ENCODE results near the gene COPB2. TPM values are rescaled to one million over a fixed set of nuclear protein-coding genes. Genes with fewer than 3 reads are reported as not detected.

COPB2 gene
- total and polyA plus RNA-seq, 10 donors: 21.4 to 101 (median 88.0) TPM

- H3K27me3 ChIP-seq (replicated peaks in 1 of 7): peaks cover 0 to 23% (median 13%) of the 10 kb centered on the region in 7 donors
- no peaks in the 10 kb centered on the region for H3K9me3 ChIP-seq
- TF ChIP-seq POLR2A (IDR thresholded peaks at IDR 0.05) (no peak), POLR2AphosphoS5 (IDR thresholded peaks at IDR 0.05) (no peak), CTCF (IDR thresholded peaks at IDR 0.05 in 8 of 11, conservative IDR thresholded peaks at IDR 0.05 in 3 of 11) (no peak)
- H3K27ac ChIP-seq: no peak overlapping the region
- no peak for DNase-seq
- peaks cover 6 to 12% (median 9%) of the 10 kb centered on the region in 6 donors for H3K4me1 ChIP-seq
- intact Hi-C loops (cut with DNase I; ENCODE audit: low total_unique reads): loop anchor here (5.0 to 10.0 kb wide), 2 partner anchors 214 to 402 kb away; no protein-coding TSS in a partner anchor
- 74 to 88% (median 79%) methylated on average over 4 of the region's 4 CpGs for WGBS, 5 donors
- H3K36me3 ChIP-seq: no peaks in the 10 kb centered on the region
- H3K4me3 ChIP-seq: no peak overlapping the region
These were observed 62.7 kb downstream of the COPB2 start for GRCh38 chr3:139326707-139327106.

- intact Hi-C loops (cut with DNase I; ENCODE audit: low total_unique reads): loop anchor here (5.0 to 10.0 kb wide), 2 partner anchors 214 to 401 kb away; no protein-coding TSS in a partner anchor
- Histone ChIP-seq H3K9me3 (no peaks in the 10 kb centered on the region), H3K27ac (no peak overlapping the region), H3K27me3 (replicated peaks in 1 of 7) (peaks cover 0 to 17% (median 12%) of the 10 kb centered on the region in 7 donors), H3K4me3 (no peak overlapping the region), H3K4me1 (peaks cover 6 to 12% (median 9%) of the 10 kb centered on the region in 6 donors), H3K36me3 (no peaks in the 10 kb centered on the region)
- TF ChIP-seq POLR2AphosphoS5 (IDR thresholded peaks at IDR 0.05) (no peak), CTCF (IDR thresholded peaks at IDR 0.05 in 8 of 11, conservative IDR thresholded peaks at IDR 0.05 in 3 of 11) (no peak), POLR2A (IDR thresholded peaks at IDR 0.05) (no peak)
- 79 to 89% (median 87%) methylated on average over 5 of the region's 5 CpGs for WGBS, 5 donors
- DNase-seq: no peak
These were observed 63.3 kb downstream of the COPB2 start for GRCh38 chr3:139326131-139326530.

GRCh38 chr3:139325551-139325950 lies 63.9 kb downstream of the COPB2 start:
- intact Hi-C loops (cut with DNase I; ENCODE audit: low total_unique reads): loop anchor here (5.0 to 10.0 kb wide), 2 partner anchors 213 to 401 kb away; no protein-coding TSS in a partner anchor
- Histone ChIP-seq H3K36me3 (no peaks in the 10 kb centered on the region), H3K4me3 (no peak overlapping the region), H3K27ac (no peak overlapping the region), H3K9me3 (no peaks in the 10 kb centered on the region), H3K4me1 (peaks cover 6 to 12% (median 9%) of the 10 kb centered on the region in 6 donors), H3K27me3 (replicated peaks in 1 of 7) (peaks cover 0 to 11% (median 6%) of the 10 kb centered on the region in 7 donors)
- DNase-seq: no peak
- TF ChIP-seq POLR2A (IDR thresholded peaks at IDR 0.05) (no peak), CTCF (IDR thresholded peaks at IDR 0.05 in 8 of 11, conservative IDR thresholded peaks at IDR 0.05 in 3 of 11) (no peak), POLR2AphosphoS5 (IDR thresholded peaks at IDR 0.05) (no peak)
- WGBS, 5 donors: 86 to 100% (median 96%) methylated on average over 2 to 3 of the region's 3 CpGs

- DNase-seq: no peak
- intact Hi-C loops (cut with DNase I; ENCODE audit: low total_unique reads): loop anchor here (10.0 kb wide), 1 partner anchor 400 kb away; no protein-coding TSS in a partner anchor
- TF ChIP-seq POLR2AphosphoS5 (IDR thresholded peaks at IDR 0.05) (no peak), CTCF (IDR thresholded peaks at IDR 0.05 in 8 of 11, conservative IDR thresholded peaks at IDR 0.05 in 3 of 11) (no peak), POLR2A (IDR thresholded peaks at IDR 0.05) (no peak)
- Histone ChIP-seq H3K4me3 (no peak overlapping the region), H3K27ac (no peak overlapping the region), H3K9me3 (no peaks in the 10 kb centered on the region), H3K27me3 (replicated peaks in 1 of 7) (peaks cover 0 to 4% (median 0%) of the 10 kb centered on the region in 7 donors), H3K36me3 (no peaks in the 10 kb centered on the region), H3K4me1 (peaks cover 5 to 8% (median 7%) of the 10 kb centered on the region in 6 donors)
- WGBS, 5 donors: 64 to 76% (median 72%) methylated on average over 5 of the region's 5 CpGs
These were observed 65.0 kb downstream of the COPB2 start for GRCh38 chr3:139324456-139324855.
